ENCODE measurements around the gene DPEP1. TPM values are rescaled to one million over a fixed set of nuclear protein-coding genes. Genes with fewer than 3 reads are reported as not detected.

Gene DPEP1
- total RNA-seq = 4.1 TPM

DNA sequence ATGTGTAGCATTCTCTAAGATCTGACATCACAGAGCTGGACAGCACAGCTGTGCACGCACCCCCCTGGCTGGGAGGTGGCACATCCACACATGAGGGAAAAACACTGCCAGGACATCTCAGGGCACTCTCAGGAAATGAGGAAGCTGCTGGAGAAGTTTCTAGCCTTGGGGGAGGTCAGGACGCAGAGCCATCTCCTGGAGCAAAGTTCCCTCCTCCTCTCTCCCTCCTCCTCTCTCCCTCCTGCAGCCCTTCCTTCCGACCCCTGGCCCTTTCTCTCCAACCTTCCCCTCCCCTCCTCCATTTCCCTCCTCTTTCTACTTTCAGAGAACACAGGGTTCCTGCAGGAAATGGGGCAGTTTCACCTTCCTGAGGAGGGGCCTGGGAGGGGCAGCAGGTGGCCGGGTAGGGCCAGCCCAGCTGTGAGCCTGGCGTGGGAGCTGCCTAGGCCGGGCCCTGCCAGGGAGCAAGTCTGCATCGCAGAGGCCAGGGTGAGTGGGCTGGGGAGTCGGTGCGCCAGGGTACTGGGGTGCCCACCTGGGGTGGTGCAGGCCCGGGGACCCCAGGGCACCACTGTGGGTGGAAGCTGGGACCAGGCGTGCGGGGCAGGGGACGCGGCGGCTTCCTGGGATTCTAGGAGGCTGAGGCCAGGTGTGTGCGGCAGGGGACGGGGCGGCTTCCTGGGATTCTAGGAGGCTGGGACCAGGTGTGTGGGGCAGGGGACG lies at the start of gene DPEP1:
Gene DPEP1, plus strand, starts transcription at position 412 of the 723 bp plus-strand sequence. CDS start 16,769 bp downstream, outside the sequence.

GRCh38 chr16:89575247-89576152 lies 37.9 kb upstream of the DPEP1 start, which contains the start of gene CPNE7:
CPNE7 (plus strand) TSS chr16:89575758; CDS start chr16:89575898, 140 bp downstream.

DNA sequence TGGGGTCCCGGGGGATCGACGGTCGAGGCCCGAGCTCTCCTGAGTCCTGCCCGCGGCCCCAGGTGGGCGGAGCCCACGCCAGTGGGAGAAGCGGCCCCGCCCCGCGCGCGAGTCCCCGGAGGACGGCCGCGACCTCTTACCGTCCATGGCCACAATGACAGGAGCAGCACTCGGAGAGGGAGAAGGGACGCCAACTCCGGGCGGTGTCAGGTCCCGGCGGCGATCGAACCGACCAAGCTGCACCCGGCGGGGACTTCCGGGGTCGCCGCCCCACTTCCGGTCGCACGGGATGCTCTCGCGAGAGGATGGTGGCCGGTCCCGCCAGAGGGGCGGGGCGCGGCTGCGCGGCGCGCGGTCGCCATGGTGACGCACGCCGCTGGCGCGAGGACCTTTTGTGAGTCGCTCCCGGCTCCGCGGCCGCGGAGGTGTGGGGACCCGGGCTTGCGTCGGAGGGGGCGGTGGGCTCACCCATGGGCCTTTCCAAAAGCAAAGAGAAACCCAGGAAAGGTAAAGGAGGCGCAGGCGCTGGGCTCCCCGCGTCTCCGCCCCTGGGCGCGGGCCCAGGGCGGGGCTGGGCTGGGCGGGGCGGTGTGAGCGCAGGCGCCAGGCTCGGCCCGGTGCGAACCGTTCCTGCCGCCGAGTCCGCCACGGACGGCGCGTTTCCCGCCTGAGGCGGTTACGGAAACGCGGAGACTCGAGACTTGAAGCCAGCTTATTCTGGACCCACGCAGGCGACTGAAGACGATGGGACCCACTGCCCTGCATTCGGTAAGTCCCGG lies 44.2 kb downstream of the DPEP1 start, which contains the start of the genes CHMP1A and SPATA33:
Gene CHMP1A, minus strand, starts transcription at position 267 of the 779 bp plus-strand sequence. Its CDS starts 120 bp downstream, at position 147.
Gene SPATA33, plus strand, starts transcription at position 395 of the 779 bp plus-strand sequence. Its CDS starts 76 bp downstream, at position 471.

DNA sequence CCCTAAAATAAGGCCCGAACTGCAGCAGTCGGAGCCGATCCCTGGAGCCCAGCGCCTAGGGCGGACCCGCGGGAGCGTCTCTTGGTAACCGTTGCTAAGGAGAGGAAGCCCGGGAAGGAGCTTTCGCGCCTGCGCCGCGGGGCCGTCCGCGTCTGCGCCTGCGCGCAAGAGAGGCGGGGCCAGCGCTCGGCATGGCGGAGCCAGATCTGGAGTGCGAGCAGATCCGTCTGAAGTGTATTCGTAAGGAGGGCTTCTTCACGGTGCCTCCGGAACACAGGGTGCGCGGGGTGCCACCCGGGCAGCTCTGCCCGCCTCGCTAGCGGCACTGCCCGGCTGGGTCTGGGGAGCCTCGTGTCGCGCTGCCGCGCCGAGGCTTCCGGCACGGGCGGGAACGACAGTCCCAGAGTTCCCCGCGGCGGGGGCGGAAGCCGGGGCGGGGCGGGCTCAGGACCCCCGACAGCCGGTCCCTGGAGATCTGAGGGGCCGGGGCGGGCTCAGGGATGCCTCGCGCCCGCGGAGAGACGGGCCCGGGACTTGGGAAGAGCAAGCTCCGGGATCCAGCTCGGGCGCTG lies 73.2 kb downstream of the DPEP1 start, which contains the start of gene CDK10:
Gene CDK10, plus strand, starts transcription at position 170 of the 572 bp plus-strand sequence. Its CDS starts 22 bp downstream, at position 192.

Other genes starting within 250 kb of the DPEP1 start
- gene ANKRD11, start 123.1 kb upstream of the DPEP1 start, total RNA-seq = 82.9 TPM
- gene SPG7, start 105.2 kb upstream of the DPEP1 start, total RNA-seq = 163 TPM
- 1,500 TPM for gene RPL13, start 53.0 kb upstream of the DPEP1 start, total RNA-seq
- 13.5 TPM for gene CPNE7, start 37.9 kb upstream of the DPEP1 start, total RNA-seq
- gene CHMP1A, start 44.1 kb downstream of the DPEP1 start, total RNA-seq = 81.4 TPM
- gene SPATA33, start 44.2 kb downstream of the DPEP1 start, total RNA-seq = 16.6 TPM
- 52.6 TPM for gene CDK10, start 73.0 kb downstream of the DPEP1 start, total RNA-seq
- gene SPATA2L, start 88.1 kb downstream of the DPEP1 start, total RNA-seq = 16.3 TPM
- 17.8 TPM for gene VPS9D1, start 107.3 kb downstream of the DPEP1 start, total RNA-seq
- gene ZNF276, start 107.9 kb downstream of the DPEP1 start, total RNA-seq = 38.2 TPM
- gene FANCA, start 203.0 kb downstream of the DPEP1 start, total RNA-seq = 30.7 TPM
- gene SPIRE2, start 214.8 kb downstream of the DPEP1 start, total RNA-seq = 33.5 TPM

Data from parietal lobe (tissue), 1 donor.